Raji (cell line): ENCODE measurements around the gene SEMA6D.

Source experiments
- POLR2A ChIP-seq: IDR thresholded peaks from 2 replicates; pipeline ENCODE4 v1.6.1; 2011; ENCODE audit warnings: low read depth, low read length, control low read depth; ENCODE audit not compliant: insufficient read depth

Gene SEMA6D

GRCh38 chr15:47717036-47717612 lies at the start of gene SEMA6D:
Gene SEMA6D, plus strand, starts transcription at chr15:47717505. Its CDS starts 42,294 bp downstream, at chr15:47759799.
- no peak for TF ChIP-seq POLR2A

- TF ChIP-seq POLR2A = no peak
Measured at GRCh38 chr15:47669221-47669620, 48.1 kb upstream of the SEMA6D start.

- TF ChIP-seq POLR2A = no peak
Measured at GRCh38 chr15:47670365-47670764, 46.9 kb upstream of the SEMA6D start.

GRCh38 chr15:47673232-47673761 lies 44.0 kb upstream of the SEMA6D start:
- TF ChIP-seq POLR2A = no peak

GRCh38 chr15:47674586-47675232 lies 42.6 kb upstream of the SEMA6D start:
- TF ChIP-seq POLR2A = no peak

GRCh38 chr15:47675735-47676134 lies 41.6 kb upstream of the SEMA6D start:
- no peak for TF ChIP-seq POLR2A

- TF ChIP-seq POLR2A = no peak
Measured at GRCh38 chr15:47678040-47678439, 39.3 kb upstream of the SEMA6D start.

GRCh38 chr15:47682661-47683060 lies 34.6 kb upstream of the SEMA6D start:
- no peak for TF ChIP-seq POLR2A

GRCh38 chr15:47685141-47685870 lies 32.0 kb upstream of the SEMA6D start:
- no peak for TF ChIP-seq POLR2A

GRCh38 chr15:47688573-47689086 lies 28.7 kb upstream of the SEMA6D start:
- TF ChIP-seq POLR2A = no peak

GRCh38 chr15:47689660-47690059 lies 27.6 kb upstream of the SEMA6D start:
- TF ChIP-seq POLR2A = no peak

GRCh38 chr15:47691882-47692281 lies 25.4 kb upstream of the SEMA6D start:
- no peak for TF ChIP-seq POLR2A

- no peak for TF ChIP-seq POLR2A
Measured at GRCh38 chr15:47696351-47696750, 21.0 kb upstream of the SEMA6D start.

GRCh38 chr15:47705281-47705997 lies 11.9 kb upstream of the SEMA6D start:
- TF ChIP-seq POLR2A = no peak

- TF ChIP-seq POLR2A = no peak
Measured at GRCh38 chr15:47707391-47707790, 9.9 kb upstream of the SEMA6D start.

GRCh38 chr15:47708161-47708980 lies 8.9 kb upstream of the SEMA6D start:
- TF ChIP-seq POLR2A = no peak
